Upper lobe of left lung (tissue), 4 donors: ENCODE data around the gene CELF5.

Experiments used
- POLR2A ChIP-seq, 4 donors: fragments of 450-650 bp; IDR thresholded peaks; one replicate each; pipeline ENCODE4 v1.5.1; 2016 to 2017; ENCODE audit warnings: antibody characterized with exemption in 4 of 4, mild to moderate bottlenecking in 2 of 4
- TF ChIP-seq, protein P1 (sequence below), 6 experiments: fragments of 450-650 bp in 4 of 6; fragments of 200-600 bp in 2 of 6; sonication (generic) in 2 of 6; IDR thresholded peaks; one replicate each; pipeline ENCODE4 v1.5.1; 2016 to 2019; ENCODE audit warnings: antibody characterized with exemption in 6 of 6

DNA sequence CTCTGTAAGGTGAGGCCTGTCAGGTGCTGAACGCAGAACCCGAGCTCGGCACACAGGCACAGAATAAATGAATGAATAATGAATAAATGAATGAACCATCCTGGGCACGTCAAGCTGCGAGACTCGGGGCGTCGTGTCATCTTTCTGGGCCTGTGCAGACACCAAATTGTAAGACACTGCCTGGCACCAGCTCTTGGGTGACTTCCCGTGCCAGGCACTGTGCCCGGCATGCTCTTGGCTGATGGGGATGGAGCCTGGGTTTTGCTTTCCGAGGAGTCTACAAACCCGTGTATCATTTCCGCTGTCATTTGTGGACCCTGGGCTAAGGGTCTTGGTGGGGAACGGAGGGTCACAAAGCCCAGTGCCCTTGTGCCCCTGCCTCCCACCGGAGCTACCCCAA, 43.9 kb downstream of the CELF5 start:
- TF ChIP-seq, protein P1, sequence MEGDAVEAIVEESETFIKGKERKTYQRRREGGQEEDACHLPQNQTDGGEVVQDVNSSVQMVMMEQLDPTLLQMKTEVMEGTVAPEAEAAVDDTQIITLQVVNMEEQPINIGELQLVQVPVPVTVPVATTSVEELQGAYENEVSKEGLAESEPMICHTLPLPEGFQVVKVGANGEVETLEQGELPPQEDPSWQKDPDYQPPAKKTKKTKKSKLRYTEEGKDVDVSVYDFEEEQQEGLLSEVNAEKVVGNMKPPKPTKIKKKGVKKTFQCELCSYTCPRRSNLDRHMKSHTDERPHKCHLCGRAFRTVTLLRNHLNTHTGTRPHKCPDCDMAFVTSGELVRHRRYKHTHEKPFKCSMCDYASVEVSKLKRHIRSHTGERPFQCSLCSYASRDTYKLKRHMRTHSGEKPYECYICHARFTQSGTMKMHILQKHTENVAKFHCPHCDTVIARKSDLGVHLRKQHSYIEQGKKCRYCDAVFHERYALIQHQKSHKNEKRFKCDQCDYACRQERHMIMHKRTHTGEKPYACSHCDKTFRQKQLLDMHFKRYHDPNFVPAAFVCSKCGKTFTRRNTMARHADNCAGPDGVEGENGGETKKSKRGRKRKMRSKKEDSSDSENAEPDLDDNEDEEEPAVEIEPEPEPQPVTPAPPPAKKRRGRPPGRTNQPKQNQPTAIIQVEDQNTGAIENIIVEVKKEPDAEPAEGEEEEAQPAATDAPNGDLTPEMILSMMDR (IDR thresholded peaks at IDR 0.05), result no peak
- TF ChIP-seq POLR2A (IDR thresholded peaks at IDR 0.05), result no peak
